Measurements from ENCODE around the gene PGRMC2. TPM values are rescaled to one million over a fixed set of nuclear protein-coding genes. Genes with fewer than 3 reads are reported as not detected.

PGRMC2 gene
- total and polyA plus RNA-seq, 2 of the 4 experiments (the other 2 are of a cell fraction), result 13.4 to 40.7 TPM

GRCh38 chr4:128298852-128299251 is 11.2 kb upstream of the PGRMC2 start:
- no peak overlapping the region for H2AK9ac ChIP-seq (replicated peaks; ENCODE audit: low read depth, low read length, poor library complexity)
- no peak overlapping the region for H3K56ac ChIP-seq (ENCODE audit: extremely low read depth, insufficient read depth, low read length)
- H3K9ac ChIP-seq (ENCODE audit: low read depth, low read length), result no peak overlapping the region
- peak overlapping the region; percentile 61; the same call in 1 of the 2 replicates for H3K4ac ChIP-seq (ENCODE audit: low read depth, low read length)
- H4K91ac ChIP-seq (ENCODE audit: insufficient read depth, low read depth, low read length), result peak overlapping the region; percentile 37; the same call in 1 of the 2 replicates
- H2AFZ ChIP-seq (replicated peaks; ENCODE audit: low read length, poor library complexity), result no peak overlapping the region
- H3K23ac ChIP-seq (ENCODE audit: low read depth, low read length), result no peak overlapping the region
- H3K4me2 ChIP-seq (ENCODE audit: low read depth, low read length), result no peak overlapping the region
- peaks cover 0 to 3% of the 10 kb centered on the region in 2 experiments; a peak in 1 of 4 replicates for H3K79me1 ChIP-seq (ENCODE audit: low read depth in 1 of 2, low read length in 2 of 2)
- CTCF ChIA-PET, result interaction anchor here (0.7 kb wide), 1 partner anchor 109 kb away, joined by 4 read pairs; no protein-coding TSS in a partner anchor
- peaks cover 8% of the 10 kb centered on the region for H3K4me1 ChIP-seq (ENCODE audit: control insufficient read depth, insufficient read depth, low read length)
- no peaks in the 10 kb centered on the region for H3K9me3 ChIP-seq (ENCODE audit: control insufficient read depth, insufficient read depth, low read length)
- peaks cover 1% of the 10 kb centered on the region; the same call in 1 of the 2 replicates for H3K36me3 ChIP-seq (ENCODE audit: control insufficient read depth, insufficient read depth, low read length)
- dilution Hi-C loops (cut with HindIII; ENCODE audit: low sequenced_read_pairs, unreplicated experiment), result no loop called here
- DNase-seq (no peak), ATAC-seq (ENCODE audit: low read depth) (no peak)
- H3K14ac ChIP-seq (replicated peaks; ENCODE audit: low read depth, low read length), result peak overlapping the region; percentile 38
- peak overlapping the region in 1 of 2 experiments; percentile 24; a peak in 1 of 4 replicates for H4K8ac ChIP-seq (ENCODE audit: low read depth in 2 of 2, low read length in 2 of 2)
- peak overlapping the region; percentile 60; the same call in 1 of the 2 replicates for H2BK20ac ChIP-seq (ENCODE audit: low read depth, low read length)
- BruUV-seq (replicated peaks), result no TSS peak
- TF ChIP-seq RFX5 (IDR thresholded peaks at IDR 0.05; ENCODE audit: low read depth, low read length) (no peak), BHLHE40 (IDR thresholded peaks at IDR 0.05; ENCODE audit: low read depth, low read length) (no peak), CTCF (conservative IDR thresholded peaks at IDR 0.05; ENCODE audit: low read depth, low read length) (no peak), MXI1 (IDR thresholded peaks at IDR 0.05; ENCODE audit: borderline replicate concordance, low read depth, low read length) (no peak), ELK1 (IDR thresholded peaks at IDR 0.05; ENCODE audit: borderline replicate concordance, low read depth, low read length) (no peak), CHD1 (IDR thresholded peaks at IDR 0.05; ENCODE audit: low read depth, low read length) (no peak), SMC3 (IDR thresholded peaks at IDR 0.05; ENCODE audit: low read depth, low read length) (no peak), RAD21 (IDR thresholded peaks at IDR 0.05; ENCODE audit: low read length) (no peak), FOS (IDR thresholded peaks at IDR 0.05; ENCODE audit: low read depth, low read length) (no peak)
- H4K20me1 ChIP-seq (ENCODE audit: insufficient read depth, low read length), result no peaks in the 10 kb centered on the region
- peak overlapping the region; percentile 70; the same call in 2 of the 3 replicates for H2BK15ac ChIP-seq (ENCODE audit: low read depth, low read length)
- POLR2A ChIA-PET (ENCODE audit: unreplicated experiment), result no interaction called here
- peak overlapping the region; percentile 77 for H2BK5ac ChIP-seq (ENCODE audit: low read depth, low read length, poor library complexity, severe bottlenecking)
- no peak overlapping the region for H3K27ac ChIP-seq (ENCODE audit: insufficient read depth, low read length)
- peak overlapping the region; percentile 72; the same call in 1 of the 2 replicates for H2BK120ac ChIP-seq (ENCODE audit: low read depth, low read length)
- no peaks in the 10 kb centered on the region for H3K27me3 ChIP-seq (ENCODE audit: control insufficient read depth, insufficient read depth, low read length)
- WGBS, 2 experiments (ENCODE audit: extremely low coverage in 2 of 2, insufficient read length in 1 of 2), result no CpG with 5 or more reads among the region's 2 CpGs
- intact Hi-C loops (cut with micrococcal nuclease), result no loop called here
- in situ Hi-C loops (cut with MboI; ENCODE audit: low sequenced_read_pairs), result no loop called here
- H3K4me3 ChIP-seq (ENCODE audit: insufficient read depth, low read depth, low read length), result no peak overlapping the region
- H3K9me1 ChIP-seq (ENCODE audit: insufficient read depth, low read length), result 0 out of 2 replicates have a peak, but pooled peaks cover 3% of the 10 kb centered on the region
- peak overlapping the region; percentile 85 for H2AK5ac ChIP-seq (ENCODE audit: low read depth, low read length)
- H3K18ac ChIP-seq (ENCODE audit: low read depth, low read length), result peak overlapping the region; percentile 64; the same call in 1 of the 2 replicates
- peak overlapping the region; percentile 64; the same call in 1 of the 2 replicates for H4K5ac ChIP-seq (ENCODE audit: low read depth, low read length)

Measured in IMR-90 (cell line).